HCT116 (cell line): Measurements from ENCODE around the gene TENM3. TPM values are rescaled to one million over a fixed set of nuclear protein-coding genes. Genes with fewer than 3 reads are reported as not detected.
A peak's percentile ranks its signal among the peaks of the same experiment; 100 is the strongest.

Experiments used
- ATAC-seq: fragments of 200-7000 bp; cut with Tn5 transposase; 2 replicates; pipeline ENCODE4 v1.9.1; 2020; ENCODE audit warnings: mild to moderate bottlenecking, moderate library complexity
- BruUV-seq: library from RNA; stranded (reverse); fragments of 400-500 nt; replicated peaks from 2 replicates; lab custom pipeline; 2021; lab: Mats Ljungman, UMichigan
- CTCF ChIA-PET: fragments of 300-600 bp; sonication (Branson Sonifier 250); formaldehyde crosslinking; loops from one replicate; lab custom pipeline; 2021; ENCODE audit warnings: antibody characterized with exemption; lab: Charles Lee
- POLR2A ChIA-PET: fragments of 300-600, 350-600 bp; sonication (Branson Sonifier 250); formaldehyde crosslinking; loops from one replicate; lab custom pipeline; 2021; ENCODE audit warnings: antibody characterized with exemption; lab: Charles Lee
- RAD21 ChIA-PET, 2 experiments: fragments of 300-600 bp; sonication (Branson Sonifier 250); formaldehyde crosslinking; loops; one replicate each; lab custom pipeline; 2023; ENCODE audit warnings: low total read pairs in 2 of 2; ENCODE audit not compliant: uncharacterized antibody in 2 of 2, unreplicated experiment in 2 of 2, low non-redundant PET in 1 of 2; lab: Charles Lee
- DNase-seq: peaks from one replicate; pipeline ENCODE4 v3.0.0-alpha.2; 2010; ENCODE audit warnings: low read depth, low spot score
- H2AFZ ChIP-seq: fragments of 200-600 bp; shearing (Covaris generic), sonication (generic); 2 replicates; pipeline ENCODE4 v1.6.1; 2017; ENCODE audit warnings: low read depth, mixed run types, mixed read lengths, antibody characterized with exemption, low read length; ENCODE audit not compliant: poor library complexity, severe bottlenecking
- H3K27ac ChIP-seq: 2 replicates; pipeline ENCODE4 v1.5.1; 2012; ENCODE audit warnings: low read depth, low read length
- H3K27me3 ChIP-seq: fragments of 200-600 bp; sonication (generic); 2 replicates; pipeline ENCODE4 v1.6.1; 2016; ENCODE audit warnings: mixed run types, low read length, mixed read lengths; ENCODE audit not compliant: insufficient read depth
- H3K36me3 ChIP-seq, 2 experiments: fragments of 200-500 bp in 1 of 2; fragments of 200-600 bp in 1 of 2; sonication (Bioruptor generic) in 1 of 2; sonication (generic) in 1 of 2; 2 replicates each; pipeline versions ENCODE4 v1.5.1 to v1.6.1; 2014 to 2016; ENCODE audit warnings: low read length in 2 of 2, inconsistent platforms in 1 of 2, mixed read lengths in 1 of 2, mixed run types in 1 of 2; ENCODE audit not compliant: insufficient read depth in 2 of 2, control insufficient read depth in 1 of 2
- H3K4me1 ChIP-seq, 2 experiments: fragments of 200-600 bp in 1 of 2; sonication (generic) in 1 of 2; 2 replicates each; pipeline versions ENCODE4 v1.5.1 to v1.6.1; 2012 to 2017; ENCODE audit warnings: low read length in 2 of 2, inconsistent platforms in 1 of 2, mild to moderate bottlenecking in 1 of 2, mixed read lengths in 1 of 2, mixed run types in 1 of 2, moderate library complexity in 1 of 2; ENCODE audit not compliant: insufficient read depth in 2 of 2, control insufficient read depth in 1 of 2
- H3K4me2 ChIP-seq: fragments of 200-600 bp; sonication (generic); 2 replicates; pipeline ENCODE4 v1.6.1; 2017; ENCODE audit warnings: mixed run types, low read length, mixed read lengths
- H3K4me3 ChIP-seq, 2 experiments: fragments of 200-600 bp in 1 of 2; sonication (generic) in 1 of 2; replicated peaks in 1 of 2; 2 replicates each; pipeline ENCODE4 v1.5.1; 2011 to 2016; ENCODE audit warnings: low read length in 2 of 2, control low read depth in 1 of 2, low read depth in 1 of 2, mild to moderate bottlenecking in 1 of 2, mixed read lengths in 1 of 2, mixed run types in 1 of 2
- H3K79me2 ChIP-seq: fragments of 200-600 bp; sonication (generic); 2 replicates; pipeline ENCODE4 v1.6.1; 2017; ENCODE audit warnings: mild to moderate bottlenecking, mixed run types, low read length, moderate library complexity, mixed read lengths; ENCODE audit not compliant: insufficient read depth
- H3K9ac ChIP-seq: fragments of 200-600 bp; sonication (generic); 2 replicates; pipeline ENCODE4 v1.6.1; 2016; ENCODE audit warnings: low read length, mixed read lengths
- H3K9me2 ChIP-seq: fragments of 200-600 bp; sonication (generic), shearing (Covaris generic); 2 replicates; pipeline ENCODE4 v1.6.1; 2017; ENCODE audit warnings: mixed run types, mild to moderate bottlenecking, moderate library complexity; ENCODE audit not compliant: insufficient read depth
- H3K9me3 ChIP-seq, 2 experiments: fragments of 200-500 bp in 1 of 2; fragments of 200-600 bp in 1 of 2; sonication (Bioruptor generic) in 1 of 2; sonication (generic) in 1 of 2; 2 replicates each; pipeline ENCODE4 v1.6.1; 2014 to 2017; ENCODE audit warnings: low read length in 2 of 2, mixed read lengths in 2 of 2, inconsistent platforms in 1 of 2, low read depth in 1 of 2, mild to moderate bottlenecking in 1 of 2, mixed run types in 1 of 2, moderate library complexity in 1 of 2; ENCODE audit not compliant: control insufficient read depth in 1 of 2, insufficient read depth in 1 of 2
- H4K20me1 ChIP-seq: fragments of 200-600 bp; sonication (generic), shearing (Covaris generic); 2 replicates; pipeline ENCODE4 v1.6.1; 2017; ENCODE audit warnings: mixed run types, mild to moderate bottlenecking, moderate library complexity; ENCODE audit not compliant: insufficient read depth
- CBX3 ChIP-seq: IDR thresholded peaks from 2 replicates; pipeline ENCODE4 v1.6.1; 2012; ENCODE audit warnings: low read depth
- EGR1 ChIP-seq: IDR thresholded peaks from 2 replicates; pipeline ENCODE4 v1.6.1; 2012; ENCODE audit warnings: low read depth
- ELF1 ChIP-seq: IDR thresholded peaks from 2 replicates; pipeline ENCODE4 v1.6.1; 2012; ENCODE audit warnings: low read depth, borderline replicate concordance
- EZH2 ChIP-seq: fragments of 200-600 bp; sonication (generic); IDR thresholded peaks from 2 replicates; pipeline ENCODE4 v1.6.1; 2017; ENCODE audit warnings: antibody characterized with exemption, mixed run types
- FOSL1 ChIP-seq: IDR thresholded peaks from 2 replicates; pipeline ENCODE4 v1.6.1; 2012; ENCODE audit warnings: low read depth
- POLR2A ChIP-seq: IDR thresholded peaks from 2 replicates; pipeline ENCODE4 v1.7.0; 2011; ENCODE audit warnings: borderline replicate concordance; ENCODE audit not compliant: insufficient read depth, insufficient read length; ENCODE audit errors: extremely low read depth
- POLR2AphosphoS5 ChIP-seq: IDR thresholded peaks from 2 replicates; pipeline ENCODE4 v1.6.1; 2011; ENCODE audit warnings: mild to moderate bottlenecking, low read depth, low read length, moderate library complexity
- RAD21 ChIP-seq: IDR thresholded peaks from 2 replicates; pipeline ENCODE4 v1.6.1; 2012; ENCODE audit warnings: low read depth, mild to moderate bottlenecking
- SP1 ChIP-seq: IDR thresholded peaks from 2 replicates; pipeline ENCODE4 v1.6.1; 2012; ENCODE audit warnings: low read depth
- SRF ChIP-seq: IDR thresholded peaks from 2 replicates; pipeline ENCODE4 v1.6.1; 2012; ENCODE audit warnings: low read depth
- TCF7L2 ChIP-seq: IDR thresholded peaks from 2 replicates; pipeline ENCODE4 v1.7.0; 2011; ENCODE audit warnings: borderline replicate concordance, inconsistent platforms; ENCODE audit not compliant: insufficient read depth, insufficient read length; ENCODE audit errors: extremely low read depth
- YY1 ChIP-seq: IDR thresholded peaks from 2 replicates; pipeline ENCODE4 v1.6.1; 2011; ENCODE audit warnings: low read length, low read depth, moderate library complexity, mild to moderate bottlenecking; ENCODE audit not compliant: insufficient replicate concordance; ENCODE audit errors: extremely low read depth
- ZFX ChIP-seq: fragments of 450-650 bp; IDR thresholded peaks from 2 replicates; pipeline ENCODE4 v1.6.1; 2017
- ZNF274 ChIP-seq: fragments of 200-500 bp; sonication (Bioruptor generic); IDR thresholded peaks from 2 replicates; pipeline ENCODE4 v1.6.1; 2014; ENCODE audit warnings: mild to moderate bottlenecking, low read depth, low read length, inconsistent platforms
- intact Hi-C: fragments of 100-400 bp; cut with micrococcal nuclease; formaldehyde crosslinking; loops from 2 replicates; pipeline ENCODE4 v1.10.0; 2022
- total RNA-seq: library from RNA; stranded (reverse); gene quantifications from one replicate; pipeline ENCODE4 v1.2.1, GENCODE V29; 2021; ENCODE audit not compliant: unreplicated experiment
- TF ChIP-seq, protein P1 (sequence below): IDR thresholded peaks from 2 replicates; pipeline ENCODE4 v1.6.1; 2012
- TF ChIP-seq, protein P2 (sequence below): IDR thresholded peaks from 2 replicates; pipeline ENCODE4 v1.6.1; 2012
- TF ChIP-seq, protein P3 (sequence below), 3 experiments: fragments of 200-600 bp in 1 of 3; sonication (generic) in 1 of 3; IDR thresholded peaks in 2 of 3; conservative IDR thresholded peaks in 1 of 3; 2 replicates each; pipeline ENCODE4 v1.5.1; 2012 to 2017; ENCODE audit warnings: low read depth in 2 of 3, low read length in 2 of 3, antibody characterized with exemption in 1 of 3, borderline replicate concordance in 1 of 3, control low read depth in 1 of 3, mild to moderate bottlenecking in 1 of 3, mixed read lengths in 1 of 3, mixed run types in 1 of 3, moderate library complexity in 1 of 3; ENCODE audit not compliant: insufficient read depth in 1 of 3
- TF ChIP-seq, protein P4 (sequence below): IDR thresholded peaks from 2 replicates; pipeline ENCODE4 v1.6.1; 2011; ENCODE audit warnings: mild to moderate bottlenecking, low read length, moderate library complexity; ENCODE audit not compliant: insufficient replicate concordance; ENCODE audit errors: extremely low read depth

TENM3 gene
- total RNA-seq, 1 experiment from 2014 or later = 0.54 TPM

DNA sequence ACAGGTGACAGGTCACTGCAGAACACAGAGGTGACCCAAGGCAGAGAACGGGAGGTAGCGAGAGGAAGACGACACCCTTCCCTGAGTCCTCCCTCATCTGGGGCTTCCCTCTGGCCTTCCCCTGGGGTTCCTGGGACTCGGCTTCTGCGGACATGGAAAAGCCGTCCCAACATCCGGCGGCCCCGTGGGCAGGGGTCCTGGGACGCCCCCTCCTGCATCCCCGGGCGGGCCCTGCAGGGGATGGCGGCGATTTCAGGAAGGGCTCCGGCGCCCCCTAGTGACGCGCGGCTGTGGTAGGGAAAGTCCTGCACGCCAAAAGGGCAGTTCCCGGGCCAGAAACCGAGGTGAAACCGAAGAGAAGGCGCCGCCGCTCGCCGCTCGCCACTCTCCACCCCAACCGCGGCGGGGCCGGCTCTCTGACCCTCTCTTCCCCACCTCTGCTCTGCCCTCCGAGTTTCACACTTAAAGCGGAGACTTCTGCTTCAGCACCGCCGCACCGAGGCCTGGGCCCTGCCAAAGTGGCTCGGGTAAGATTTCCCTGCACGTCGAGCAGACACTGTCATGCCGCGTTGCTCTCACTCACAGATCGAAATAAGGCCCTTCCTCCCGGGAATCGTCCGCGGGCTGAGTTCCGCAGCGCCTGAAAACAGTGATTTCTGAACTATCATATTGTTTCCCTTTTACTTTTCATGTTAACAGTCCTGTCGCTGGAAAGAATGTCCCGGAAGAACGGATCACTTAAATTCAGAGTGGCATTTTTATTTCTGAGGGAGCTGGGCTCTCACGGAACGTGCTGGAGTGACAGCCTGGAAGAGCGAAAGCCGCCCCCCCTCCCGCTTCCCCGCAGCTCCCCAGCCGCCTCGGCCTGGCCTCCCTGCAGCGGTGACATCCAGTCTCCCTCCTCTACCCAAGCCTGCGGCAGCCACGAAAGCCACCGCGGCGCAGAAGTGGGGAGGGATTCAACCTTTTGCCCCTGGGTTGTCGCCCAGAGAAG lies 563.4 kb downstream of the TENM3 start:
- Histone ChIP-seq H3K4me2 (peak overlapping the region; percentile 70), H3K9ac (no peak overlapping the region)
- CTCF ChIA-PET = no interaction called here

More for the DNA sequence above, 563.4 kb downstream of the TENM3 start:
- ATAC-seq (peak; percentile 91), DNase-seq (peak; percentile 21)
- Histone ChIP-seq H3K9me3 (no peaks in the 10 kb centered on the region), H3K4me1 (peaks cover 4 to 20% of the 10 kb centered on the region in 2 experiments; a peak in 2 of 4 replicates), H4K20me1 (no peaks in the 10 kb centered on the region), H3K36me3 (no peaks in the 10 kb centered on the region), H3K4me3 (peak overlapping the region; percentile 23 to 39; a peak in 3 of 4 replicates), H3K79me2 (no peaks in the 10 kb centered on the region), H2AFZ (peak overlapping the region; percentile 76), H3K9me2 (no peaks in the 10 kb centered on the region), H3K27ac (no peak overlapping the region), H3K27me3 (no peaks in the 10 kb centered on the region)
- RAD21 ChIA-PET = no interaction called here
- TF ChIP-seq YY1 (no peak), ELF1 (no peak), POLR2AphosphoS5 (no peak), POLR2A (no peak), ZNF274 (no peak), ZFX (no peak), EZH2 (no peak), TCF7L2 (no peak), FOSL1 (no peak), CBX3 (no peak), EGR1 (no peak), SP1 (no peak), RAD21 (peak; percentile 92), SRF (no peak)
- TF ChIP-seq, protein P1, sequence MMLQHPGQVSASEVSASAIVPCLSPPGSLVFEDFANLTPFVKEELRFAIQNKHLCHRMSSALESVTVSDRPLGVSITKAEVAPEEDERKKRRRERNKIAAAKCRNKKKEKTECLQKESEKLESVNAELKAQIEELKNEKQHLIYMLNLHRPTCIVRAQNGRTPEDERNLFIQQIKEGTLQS = no peak
- TF ChIP-seq, protein P2, sequence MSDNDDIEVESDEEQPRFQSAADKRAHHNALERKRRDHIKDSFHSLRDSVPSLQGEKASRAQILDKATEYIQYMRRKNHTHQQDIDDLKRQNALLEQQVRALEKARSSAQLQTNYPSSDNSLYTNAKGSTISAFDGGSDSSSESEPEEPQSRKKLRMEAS = no peak
- TF ChIP-seq, protein P3, sequence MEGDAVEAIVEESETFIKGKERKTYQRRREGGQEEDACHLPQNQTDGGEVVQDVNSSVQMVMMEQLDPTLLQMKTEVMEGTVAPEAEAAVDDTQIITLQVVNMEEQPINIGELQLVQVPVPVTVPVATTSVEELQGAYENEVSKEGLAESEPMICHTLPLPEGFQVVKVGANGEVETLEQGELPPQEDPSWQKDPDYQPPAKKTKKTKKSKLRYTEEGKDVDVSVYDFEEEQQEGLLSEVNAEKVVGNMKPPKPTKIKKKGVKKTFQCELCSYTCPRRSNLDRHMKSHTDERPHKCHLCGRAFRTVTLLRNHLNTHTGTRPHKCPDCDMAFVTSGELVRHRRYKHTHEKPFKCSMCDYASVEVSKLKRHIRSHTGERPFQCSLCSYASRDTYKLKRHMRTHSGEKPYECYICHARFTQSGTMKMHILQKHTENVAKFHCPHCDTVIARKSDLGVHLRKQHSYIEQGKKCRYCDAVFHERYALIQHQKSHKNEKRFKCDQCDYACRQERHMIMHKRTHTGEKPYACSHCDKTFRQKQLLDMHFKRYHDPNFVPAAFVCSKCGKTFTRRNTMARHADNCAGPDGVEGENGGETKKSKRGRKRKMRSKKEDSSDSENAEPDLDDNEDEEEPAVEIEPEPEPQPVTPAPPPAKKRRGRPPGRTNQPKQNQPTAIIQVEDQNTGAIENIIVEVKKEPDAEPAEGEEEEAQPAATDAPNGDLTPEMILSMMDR (IDR thresholded peaks at IDR 0.05 in 2 of 3, conservative IDR thresholded peaks at IDR 0.05 in 1 of 3; ENCODE audit: borderline replicate concordance in 1 of 3, insufficient read depth in 1 of 3, low read depth in 2 of 3, low read length in 2 of 3) = peak; percentile 83 to 88 (median 85)
- TF ChIP-seq, protein P4, sequence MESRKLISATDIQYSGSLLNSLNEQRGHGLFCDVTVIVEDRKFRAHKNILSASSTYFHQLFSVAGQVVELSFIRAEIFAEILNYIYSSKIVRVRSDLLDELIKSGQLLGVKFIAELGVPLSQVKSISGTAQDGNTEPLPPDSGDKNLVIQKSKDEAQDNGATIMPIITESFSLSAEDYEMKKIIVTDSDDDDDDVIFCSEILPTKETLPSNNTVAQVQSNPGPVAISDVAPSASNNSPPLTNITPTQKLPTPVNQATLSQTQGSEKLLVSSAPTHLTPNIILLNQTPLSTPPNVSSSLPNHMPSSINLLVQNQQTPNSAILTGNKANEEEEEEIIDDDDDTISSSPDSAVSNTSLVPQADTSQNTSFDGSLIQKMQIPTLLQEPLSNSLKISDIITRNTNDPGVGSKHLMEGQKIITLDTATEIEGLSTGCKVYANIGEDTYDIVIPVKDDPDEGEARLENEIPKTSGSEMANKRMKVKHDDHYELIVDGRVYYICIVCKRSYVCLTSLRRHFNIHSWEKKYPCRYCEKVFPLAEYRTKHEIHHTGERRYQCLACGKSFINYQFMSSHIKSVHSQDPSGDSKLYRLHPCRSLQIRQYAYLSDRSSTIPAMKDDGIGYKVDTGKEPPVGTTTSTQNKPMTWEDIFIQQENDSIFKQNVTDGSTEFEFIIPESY = no peak
- no TSS peak for BruUV-seq
- POLR2A ChIA-PET = no interaction called here
- intact Hi-C loops = loop anchor here (1.0 to 10.0 kb wide), 7 partner anchors 118 to 1978 kb away; no protein-coding TSS in a partner anchor
